Measurements from ENCODE around the gene HMCN2. TPM values are rescaled to one million over a fixed set of nuclear protein-coding genes. Genes with fewer than 3 reads are reported as not detected.

HMCN2 gene
- polyA plus RNA-seq, 1 of the 3 experiments (the other 2 are of a cell fraction): 0.15 TPM

DNA sequence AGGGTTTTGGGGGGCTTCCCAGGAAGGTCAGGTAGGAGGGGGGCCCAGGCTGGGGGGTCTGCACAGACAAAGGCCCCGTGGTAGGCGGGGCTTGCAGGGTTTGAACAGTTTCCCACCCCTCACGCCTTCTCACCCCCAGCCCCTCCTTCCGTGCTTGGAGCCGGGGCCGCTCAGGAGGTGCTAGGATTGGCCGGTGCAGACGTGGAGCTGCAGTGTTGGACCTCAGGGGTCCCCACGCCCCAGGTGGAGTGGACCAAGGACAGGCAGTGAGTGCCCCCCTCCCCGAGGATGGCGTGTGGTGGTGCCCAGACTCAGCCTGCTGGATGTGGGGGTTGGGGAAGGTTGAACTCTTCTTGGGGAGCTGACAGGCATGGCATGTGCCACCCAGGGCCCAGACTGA is 83.8 kb downstream of the HMCN2 start (continued):
- no peak for TF ChIP-seq FOXM1 (IDR thresholded peaks at IDR 0.05; ENCODE audit: low read depth)

DNA sequence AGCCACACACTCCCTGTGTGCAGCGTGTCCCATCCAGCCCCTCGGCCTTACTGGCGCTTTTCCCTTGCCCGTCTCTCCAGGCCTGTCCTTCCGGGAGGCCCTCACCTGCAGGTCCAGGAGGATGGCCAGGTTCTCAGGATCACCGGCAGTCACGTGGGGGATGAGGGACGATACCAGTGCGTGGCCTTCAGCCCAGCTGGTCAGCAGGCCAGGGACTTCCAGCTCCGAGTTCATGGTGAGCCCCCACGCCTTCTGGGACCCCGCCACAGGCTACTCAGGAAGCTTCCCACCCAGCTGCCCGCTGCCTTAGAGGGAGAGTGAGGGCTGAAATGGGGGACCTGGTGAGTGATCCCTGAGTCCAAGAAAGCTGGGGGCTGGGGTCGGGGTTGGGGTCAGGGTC is 85.8 kb downstream of the HMCN2 start:
- Histone ChIP-seq H3K79me2 (ENCODE audit: insufficient read depth) (no peaks in the 10 kb centered on the region), H3K9me3 (no peaks in the 10 kb centered on the region), H3K4me3 (ENCODE audit: low read depth in 2 of 2, low read length in 1 of 2) (no peak overlapping the region), H2AFZ (ENCODE audit: low read depth) (no peak overlapping the region), H4K20me1 (ENCODE audit: insufficient read depth) (no peaks in the 10 kb centered on the region), H3K4me1 (ENCODE audit: control insufficient read depth in 1 of 2, insufficient read depth in 2 of 2, low read depth in 1 of 2, low read length in 1 of 2) (no peaks in the 10 kb centered on the region), H3K4me2 (no peak overlapping the region), H3F3A (replicated peaks; ENCODE audit: insufficient read depth) (no peaks in the 10 kb centered on the region), H3K27me3 (ENCODE audit: insufficient read depth) (no peaks in the 10 kb centered on the region), H3K9me2 (no peaks in the 10 kb centered on the region), H3K9ac (no peak overlapping the region), H3K27ac (ENCODE audit: low read depth in 2 of 2, low read length in 1 of 2) (no peak overlapping the region), H3K36me3 (replicated peaks in 1 of 2; ENCODE audit: control insufficient read depth in 1 of 2, insufficient read depth in 2 of 2, low read length in 1 of 2) (no peaks in the 10 kb centered on the region)
- no peak for TF ChIP-seq MEF2A (IDR thresholded peaks at IDR 0.05; ENCODE audit: borderline replicate concordance, low read depth)
- TF ChIP-seq FOSL2 (IDR thresholded peaks at IDR 0.05; ENCODE audit: borderline replicate concordance, low read depth): no peak
- TF ChIP-seq GABPA (IDR thresholded peaks at IDR 0.05; ENCODE audit: low read depth): no peak
- TF ChIP-seq, protein P1, sequence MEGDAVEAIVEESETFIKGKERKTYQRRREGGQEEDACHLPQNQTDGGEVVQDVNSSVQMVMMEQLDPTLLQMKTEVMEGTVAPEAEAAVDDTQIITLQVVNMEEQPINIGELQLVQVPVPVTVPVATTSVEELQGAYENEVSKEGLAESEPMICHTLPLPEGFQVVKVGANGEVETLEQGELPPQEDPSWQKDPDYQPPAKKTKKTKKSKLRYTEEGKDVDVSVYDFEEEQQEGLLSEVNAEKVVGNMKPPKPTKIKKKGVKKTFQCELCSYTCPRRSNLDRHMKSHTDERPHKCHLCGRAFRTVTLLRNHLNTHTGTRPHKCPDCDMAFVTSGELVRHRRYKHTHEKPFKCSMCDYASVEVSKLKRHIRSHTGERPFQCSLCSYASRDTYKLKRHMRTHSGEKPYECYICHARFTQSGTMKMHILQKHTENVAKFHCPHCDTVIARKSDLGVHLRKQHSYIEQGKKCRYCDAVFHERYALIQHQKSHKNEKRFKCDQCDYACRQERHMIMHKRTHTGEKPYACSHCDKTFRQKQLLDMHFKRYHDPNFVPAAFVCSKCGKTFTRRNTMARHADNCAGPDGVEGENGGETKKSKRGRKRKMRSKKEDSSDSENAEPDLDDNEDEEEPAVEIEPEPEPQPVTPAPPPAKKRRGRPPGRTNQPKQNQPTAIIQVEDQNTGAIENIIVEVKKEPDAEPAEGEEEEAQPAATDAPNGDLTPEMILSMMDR (IDR thresholded peaks at IDR 0.05): no peak
- no peak for TF ChIP-seq MXI1 (IDR thresholded peaks at IDR 0.05; ENCODE audit: low read depth, low read length)
- TF ChIP-seq, protein P2, sequence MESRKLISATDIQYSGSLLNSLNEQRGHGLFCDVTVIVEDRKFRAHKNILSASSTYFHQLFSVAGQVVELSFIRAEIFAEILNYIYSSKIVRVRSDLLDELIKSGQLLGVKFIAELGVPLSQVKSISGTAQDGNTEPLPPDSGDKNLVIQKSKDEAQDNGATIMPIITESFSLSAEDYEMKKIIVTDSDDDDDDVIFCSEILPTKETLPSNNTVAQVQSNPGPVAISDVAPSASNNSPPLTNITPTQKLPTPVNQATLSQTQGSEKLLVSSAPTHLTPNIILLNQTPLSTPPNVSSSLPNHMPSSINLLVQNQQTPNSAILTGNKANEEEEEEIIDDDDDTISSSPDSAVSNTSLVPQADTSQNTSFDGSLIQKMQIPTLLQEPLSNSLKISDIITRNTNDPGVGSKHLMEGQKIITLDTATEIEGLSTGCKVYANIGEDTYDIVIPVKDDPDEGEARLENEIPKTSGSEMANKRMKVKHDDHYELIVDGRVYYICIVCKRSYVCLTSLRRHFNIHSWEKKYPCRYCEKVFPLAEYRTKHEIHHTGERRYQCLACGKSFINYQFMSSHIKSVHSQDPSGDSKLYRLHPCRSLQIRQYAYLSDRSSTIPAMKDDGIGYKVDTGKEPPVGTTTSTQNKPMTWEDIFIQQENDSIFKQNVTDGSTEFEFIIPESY (IDR thresholded peaks at IDR 0.05; ENCODE audit: borderline replicate concordance, low read depth): no peak
- TF ChIP-seq GATA2 (CRISPR knock-in tag; IDR thresholded peaks at IDR 0.05): no peak
- no peak for TF ChIP-seq RFX5 (IDR thresholded peaks at IDR 0.05; ENCODE audit: low read length)
- POLR2A ChIA-PET: no interaction called here
- CTCF ChIA-PET: interaction anchor here (1.1 kb wide), 1 partner anchor 9 kb away, joined by 5 read pairs; no protein-coding TSS in a partner anchor
- DNase-seq: no peak
- WGBS (ENCODE audit: low lambda C conversion rate): 89% methylated on average over 9 of the region's 14 CpGs

- Histone ChIP-seq H3F3A (replicated peaks; ENCODE audit: insufficient read depth) (no peaks in the 10 kb centered on the region), H4K20me1 (ENCODE audit: insufficient read depth) (no peaks in the 10 kb centered on the region), H3K4me2 (no peak overlapping the region), H3K9me3 (no peaks in the 10 kb centered on the region), H3K9me2 (no peaks in the 10 kb centered on the region), H3K36me3 (replicated peaks in 1 of 2; ENCODE audit: control insufficient read depth in 1 of 2, insufficient read depth in 2 of 2, low read length in 1 of 2) (no peaks in the 10 kb centered on the region), H3K4me1 (ENCODE audit: control insufficient read depth in 1 of 2, insufficient read depth in 2 of 2, low read depth in 1 of 2, low read length in 1 of 2) (no peaks in the 10 kb centered on the region), H3K9ac (no peak overlapping the region), H3K79me2 (ENCODE audit: insufficient read depth) (no peaks in the 10 kb centered on the region), H3K27ac (ENCODE audit: low read depth in 2 of 2, low read length in 1 of 2) (no peak overlapping the region), H3K4me3 (ENCODE audit: low read depth in 2 of 2, low read length in 1 of 2) (no peak overlapping the region), H2AFZ (ENCODE audit: low read depth) (no peak overlapping the region), H3K27me3 (ENCODE audit: insufficient read depth) (no peaks in the 10 kb centered on the region)
- TF ChIP-seq MAX (IDR thresholded peaks at IDR 0.05; ENCODE audit: low read depth) (no peak), SMC3 (IDR thresholded peaks at IDR 0.05; ENCODE audit: low read depth, low read length) (no peak), RFX5 (IDR thresholded peaks at IDR 0.05; ENCODE audit: low read length) (no peak)
- TF ChIP-seq, protein P3, sequence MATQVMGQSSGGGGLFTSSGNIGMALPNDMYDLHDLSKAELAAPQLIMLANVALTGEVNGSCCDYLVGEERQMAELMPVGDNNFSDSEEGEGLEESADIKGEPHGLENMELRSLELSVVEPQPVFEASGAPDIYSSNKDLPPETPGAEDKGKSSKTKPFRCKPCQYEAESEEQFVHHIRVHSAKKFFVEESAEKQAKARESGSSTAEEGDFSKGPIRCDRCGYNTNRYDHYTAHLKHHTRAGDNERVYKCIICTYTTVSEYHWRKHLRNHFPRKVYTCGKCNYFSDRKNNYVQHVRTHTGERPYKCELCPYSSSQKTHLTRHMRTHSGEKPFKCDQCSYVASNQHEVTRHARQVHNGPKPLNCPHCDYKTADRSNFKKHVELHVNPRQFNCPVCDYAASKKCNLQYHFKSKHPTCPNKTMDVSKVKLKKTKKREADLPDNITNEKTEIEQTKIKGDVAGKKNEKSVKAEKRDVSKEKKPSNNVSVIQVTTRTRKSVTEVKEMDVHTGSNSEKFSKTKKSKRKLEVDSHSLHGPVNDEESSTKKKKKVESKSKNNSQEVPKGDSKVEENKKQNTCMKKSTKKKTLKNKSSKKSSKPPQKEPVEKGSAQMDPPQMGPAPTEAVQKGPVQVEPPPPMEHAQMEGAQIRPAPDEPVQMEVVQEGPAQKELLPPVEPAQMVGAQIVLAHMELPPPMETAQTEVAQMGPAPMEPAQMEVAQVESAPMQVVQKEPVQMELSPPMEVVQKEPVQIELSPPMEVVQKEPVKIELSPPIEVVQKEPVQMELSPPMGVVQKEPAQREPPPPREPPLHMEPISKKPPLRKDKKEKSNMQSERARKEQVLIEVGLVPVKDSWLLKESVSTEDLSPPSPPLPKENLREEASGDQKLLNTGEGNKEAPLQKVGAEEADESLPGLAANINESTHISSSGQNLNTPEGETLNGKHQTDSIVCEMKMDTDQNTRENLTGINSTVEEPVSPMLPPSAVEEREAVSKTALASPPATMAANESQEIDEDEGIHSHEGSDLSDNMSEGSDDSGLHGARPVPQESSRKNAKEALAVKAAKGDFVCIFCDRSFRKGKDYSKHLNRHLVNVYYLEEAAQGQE (IDR thresholded peaks at IDR 0.05; ENCODE audit: low read depth, low read length): no peak
- ChIA-PET POLR2A (no interaction called here), CTCF (interaction anchor here (0.6 to 1.1 kb wide), 2 partner anchors 9 to 11 kb away, joined by 4 to 5 read pairs; no protein-coding TSS in a partner anchor)
- WGBS (ENCODE audit: low lambda C conversion rate): 84% methylated on average over 10 of the region's 10 CpGs
- no peak for DNase-seq
Measured at GRCh38 chr9:130352081-130352480, 86.5 kb downstream of the HMCN2 start.
